Thyroid gland (tissue), 4 donors: ENCODE results near the gene ABR.

Experiments
- CTCF ChIP-seq, 6 experiments: fragments of 200-600 bp in 3 of 6; fragments of 450-650 bp in 3 of 6; sonication (generic) in 3 of 6; IDR thresholded peaks; one replicate each; pipeline ENCODE4 v1.5.1; 2016 to 2019; ENCODE audit warnings: antibody characterized with exemption in 6 of 6, mild to moderate bottlenecking in 2 of 6, inconsistent platforms in 1 of 6, moderate library complexity in 1 of 6
- POLR2A ChIP-seq, 2 donors: fragments of 450-650 bp; IDR thresholded peaks; one replicate each; pipeline ENCODE4 v1.6.1; 2017; ENCODE audit warnings: antibody characterized with exemption in 2 of 2, mild to moderate bottlenecking in 2 of 2, moderate library complexity in 1 of 2

DNA sequence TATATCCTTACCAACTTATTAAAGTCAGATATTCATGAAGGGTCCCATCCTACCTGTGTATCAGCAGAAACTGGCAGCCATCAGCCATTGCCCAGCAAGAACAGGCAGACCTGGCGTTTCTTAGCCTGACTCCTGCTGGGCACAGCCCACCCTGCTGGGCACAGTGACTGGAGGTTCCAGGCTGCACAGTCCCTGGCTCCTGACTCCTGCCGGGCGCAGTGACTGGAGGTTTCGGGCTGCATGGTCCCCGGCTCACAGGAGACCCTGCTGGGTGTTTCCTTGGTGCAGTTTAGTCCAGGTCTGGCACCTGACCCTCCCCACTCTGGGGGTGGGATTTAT lies 176.2 kb downstream of the ABR start:
- TF ChIP-seq CTCF (IDR thresholded peaks at IDR 0.05) (no peak), POLR2A (IDR thresholded peaks at IDR 0.05) (no peak)
